HG02943 (cell line): ENCODE data around the gene NIPSNAP2.
"Not testable (repeated sequence)": the region's sequence is repeated elsewhere in the genome, so short reads cannot be mapped to it uniquely, and the experiment has no call there.

Experiments
- ATAC-seq: cut with Tn5 transposase; IDR thresholded peaks from one replicate; pipeline ENCODE4 v1.9.1; 2021; ENCODE audit warnings: mild to moderate bottlenecking, low read depth, moderate library complexity; ENCODE audit not compliant: unreplicated experiment

Gene NIPSNAP2

DNA sequence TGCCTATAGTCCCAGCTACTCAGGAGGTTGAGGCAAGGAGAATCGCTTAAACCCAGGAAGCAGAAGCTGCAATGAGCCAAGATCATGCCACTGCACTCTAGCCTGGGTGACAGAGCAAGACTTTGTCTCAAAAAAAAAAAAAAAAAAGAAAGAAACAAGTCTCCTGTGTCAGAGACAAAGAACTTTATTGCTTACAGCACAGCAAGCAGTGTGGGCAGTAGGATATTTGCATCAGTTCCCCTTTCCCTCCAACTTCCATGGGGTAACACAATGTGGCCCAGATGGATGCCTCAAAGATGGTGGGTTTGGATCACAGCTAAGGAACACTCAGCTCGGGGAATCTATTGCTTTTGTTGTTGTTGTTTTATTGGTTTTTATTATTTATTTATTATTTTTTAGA lies 81.4 kb downstream of the NIPSNAP2 start:
- not testable (repeated sequence) for ATAC-seq

DNA sequence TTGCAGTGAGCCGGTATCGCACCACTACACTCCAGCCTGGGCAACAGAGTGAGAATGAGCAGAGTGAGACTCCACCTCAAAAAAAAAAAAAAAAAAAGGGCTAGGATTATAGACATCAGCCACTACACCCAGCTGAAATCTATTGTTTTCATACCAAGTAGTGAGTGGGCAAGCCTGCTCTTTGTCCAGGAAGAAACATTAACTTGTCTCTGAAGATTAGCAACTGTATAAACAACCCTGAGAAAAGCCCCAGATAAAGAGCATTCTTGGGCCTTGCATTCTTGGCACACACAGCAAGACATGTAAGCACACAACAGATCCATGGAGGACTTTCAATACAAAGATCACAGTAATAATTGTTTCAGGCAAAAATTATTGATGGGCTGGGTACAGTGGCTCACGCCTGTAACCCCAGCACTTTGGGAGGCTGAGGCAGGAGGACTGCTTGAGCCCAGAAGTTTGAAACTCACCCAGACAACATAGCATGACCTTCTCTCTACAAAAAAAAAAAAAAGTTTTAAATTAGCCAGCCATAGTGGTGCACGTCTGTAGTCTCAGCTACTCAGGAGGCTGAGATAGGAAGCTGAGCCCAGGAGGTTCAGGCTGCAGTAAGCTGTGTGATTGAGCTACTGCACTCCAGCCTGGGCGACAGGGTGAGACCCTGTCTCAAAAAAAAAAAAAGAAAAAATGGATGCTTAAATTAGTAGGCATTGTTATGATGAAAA lies 82.5 kb downstream of the NIPSNAP2 start:
- no peak for ATAC-seq

GRCh38 chr7:56047446-56048116 lies 83.2 kb downstream of the NIPSNAP2 start:
- ATAC-seq, result not testable (repeated sequence)

DNA sequence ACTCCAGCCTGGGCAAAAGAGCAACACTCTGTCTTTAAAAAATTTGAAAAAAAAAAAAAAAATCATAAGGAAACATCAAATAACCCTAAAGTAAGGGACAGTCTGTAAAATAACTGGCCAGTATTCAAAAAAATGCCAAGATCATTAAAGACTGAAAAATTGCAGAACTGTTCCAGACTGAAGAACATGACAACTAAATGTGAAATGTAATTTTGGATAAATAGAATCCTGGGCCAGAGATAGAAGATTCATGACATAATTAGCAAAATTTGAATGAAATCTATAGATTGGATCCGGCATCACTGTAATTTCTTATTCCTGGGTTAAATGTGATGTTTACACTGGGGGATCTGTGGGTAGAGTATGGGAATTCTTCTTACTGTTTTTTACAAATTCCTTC lies 83.9 kb downstream of the NIPSNAP2 start:
- no peak for ATAC-seq

DNA sequence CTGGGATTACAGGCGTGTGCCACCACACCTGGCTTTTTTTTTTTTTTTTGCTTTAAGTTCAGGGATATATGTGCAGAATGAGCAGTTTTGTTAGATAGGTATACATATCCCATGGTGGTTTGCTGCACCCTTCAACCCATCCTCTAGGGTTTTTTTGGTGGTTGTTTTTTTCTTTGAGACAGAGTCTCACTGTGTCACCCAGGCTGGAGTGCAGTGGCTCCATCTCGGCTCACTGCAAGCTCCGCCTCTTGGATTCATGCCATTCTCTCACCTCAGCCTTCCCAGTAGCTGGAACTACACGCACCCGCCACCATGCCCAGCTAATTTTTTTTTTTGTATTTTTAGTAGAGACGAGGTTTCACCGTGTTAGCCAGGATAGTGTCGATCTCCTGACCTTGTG lies 84.4 kb downstream of the NIPSNAP2 start:
- ATAC-seq, result not testable (repeated sequence)
